A673 (cell line): ENCODE data around the gene TM4SF18. TPM values are rescaled to one million over a fixed set of nuclear protein-coding genes. Genes with fewer than 3 reads are reported as not detected.

Source experiments
- BruUV-seq: library from RNA; stranded (reverse); fragments of 400-500 nt; replicated peaks from 2 replicates; lab custom pipeline; 2021; lab: Mats Ljungman, UMichigan
- CTCF ChIA-PET: fragments of 300-600 bp; sonication (Branson Sonifier 250); formaldehyde crosslinking; loops from one replicate; lab custom pipeline; 2022; ENCODE audit warnings: antibody characterized with exemption; lab: Charles Lee
- POLR2A ChIA-PET: fragments of 300-600 bp; sonication (Branson Sonifier 250); formaldehyde crosslinking; loops from one replicate; lab custom pipeline; 2022; ENCODE audit warnings: antibody characterized with exemption; ENCODE audit not compliant: low non-redundant PET; lab: Charles Lee
- DNase-seq: peaks from one replicate; pipeline ENCODE4 v3.0.0-alpha.2; 2015; ENCODE audit warnings: low spot score
- H3K27ac ChIP-seq: fragments of 200-600 bp; sonication (generic); 2 replicates; pipeline ENCODE4 v1.5.1; 2016; ENCODE audit warnings: mixed run types, low read depth, mild to moderate bottlenecking, mixed read lengths, antibody characterized with exemption, low read length; ENCODE audit not compliant: poor library complexity, severe bottlenecking
- H3K27me3 ChIP-seq: fragments of 200-600 bp; sonication (generic); replicated peaks from 2 replicates; pipeline ENCODE4 v1.6.1; 2017; ENCODE audit warnings: mixed run types, low read depth, mild to moderate bottlenecking, mixed read lengths, antibody characterized with exemption, low read length; ENCODE audit not compliant: insufficient read depth, poor library complexity
- H3K36me3 ChIP-seq: fragments of 200-600 bp; sonication (generic); 2 replicates; pipeline ENCODE4 v1.6.1; 2016; ENCODE audit warnings: mixed run types, mild to moderate bottlenecking, mixed read lengths, antibody characterized with exemption, low read length; ENCODE audit not compliant: insufficient read depth, poor library complexity, severe bottlenecking
- H3K4me1 ChIP-seq: fragments of 200-600 bp; sonication (generic); 2 replicates; pipeline ENCODE4 v1.6.1; 2017; ENCODE audit warnings: mixed run types, mild to moderate bottlenecking, mixed read lengths, antibody characterized with exemption, low read length; ENCODE audit not compliant: insufficient read depth, poor library complexity, severe bottlenecking
- H3K4me3 ChIP-seq: fragments of 200-600 bp; sonication (generic); 2 replicates; pipeline ENCODE4 v1.5.1; 2016; ENCODE audit warnings: low read depth, mixed run types, mild to moderate bottlenecking, mixed read lengths, low read length; ENCODE audit not compliant: poor library complexity, severe bottlenecking
- H3K9me3 ChIP-seq: fragments of 200-600 bp; sonication (generic); 2 replicates; pipeline ENCODE4 v1.6.1; 2016; ENCODE audit warnings: mixed run types, low read depth, mild to moderate bottlenecking, mixed read lengths, antibody characterized with exemption, low read length; ENCODE audit not compliant: poor library complexity, severe bottlenecking
- EZH2 ChIP-seq: fragments of 200-600 bp; sonication (generic); IDR thresholded peaks from 2 replicates; pipeline ENCODE4 v1.6.1; 2017; ENCODE audit warnings: borderline replicate concordance, low read depth, mild to moderate bottlenecking, mixed read lengths, antibody characterized with exemption, low read length; ENCODE audit not compliant: poor library complexity, severe bottlenecking
- intact Hi-C: fragments of 100-400 bp; cut with micrococcal nuclease; formaldehyde crosslinking; loops from one replicate; pipeline ENCODE4 v1.10.0; 2022; ENCODE audit not compliant: unreplicated experiment
- total RNA-seq: library from RNA; stranded (reverse); gene quantifications from 2 replicates; pipeline ENCODE4 v1.2.3, GENCODE V29; 2021
- TF ChIP-seq, protein P1 (sequence below): fragments of 300-800, 200-600 bp; sonication (generic); conservative IDR thresholded peaks from 2 replicates; pipeline ENCODE4 v1.5.1; 2017; ENCODE audit warnings: low read depth, mild to moderate bottlenecking, antibody characterized with exemption, low read length, moderate library complexity, mixed read lengths

The TM4SF18 gene
- total RNA-seq, 1 experiment from 2014 or later, result 1.5 TPM

DNA sequence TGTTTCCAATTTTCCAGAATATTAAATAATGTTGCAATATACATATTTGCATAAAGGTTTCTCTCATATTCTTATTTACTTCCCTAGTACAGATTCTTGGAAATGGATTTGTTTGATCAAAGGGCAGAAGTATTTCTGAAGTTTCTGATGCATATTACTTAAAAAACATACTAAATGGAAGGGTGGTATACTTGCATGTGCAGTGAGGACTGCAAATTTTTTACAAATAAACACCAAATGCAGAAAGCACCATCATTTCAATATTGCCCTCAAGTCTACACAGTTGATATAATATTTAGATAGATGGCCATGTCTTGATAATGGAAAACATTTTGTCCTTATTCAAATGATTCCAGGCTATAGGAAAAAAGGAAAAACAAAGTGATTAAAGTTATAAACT, 12.3 kb downstream of the TM4SF18 start:
- Histone ChIP-seq H3K27me3 (no peaks in the 10 kb centered on the region), H3K4me3 (no peak overlapping the region), H3K36me3 (no peaks in the 10 kb centered on the region), H3K9me3 (no peaks in the 10 kb centered on the region), H3K4me1 (no peaks in the 10 kb centered on the region), H3K27ac (no peak overlapping the region)
- DNase-seq, result no peak
- CTCF ChIA-PET, result no interaction called here
- intact Hi-C loops, result no loop called here
- BruUV-seq, result no TSS peak
- TF ChIP-seq EZH2, result no peak
- TF ChIP-seq, protein P1, sequence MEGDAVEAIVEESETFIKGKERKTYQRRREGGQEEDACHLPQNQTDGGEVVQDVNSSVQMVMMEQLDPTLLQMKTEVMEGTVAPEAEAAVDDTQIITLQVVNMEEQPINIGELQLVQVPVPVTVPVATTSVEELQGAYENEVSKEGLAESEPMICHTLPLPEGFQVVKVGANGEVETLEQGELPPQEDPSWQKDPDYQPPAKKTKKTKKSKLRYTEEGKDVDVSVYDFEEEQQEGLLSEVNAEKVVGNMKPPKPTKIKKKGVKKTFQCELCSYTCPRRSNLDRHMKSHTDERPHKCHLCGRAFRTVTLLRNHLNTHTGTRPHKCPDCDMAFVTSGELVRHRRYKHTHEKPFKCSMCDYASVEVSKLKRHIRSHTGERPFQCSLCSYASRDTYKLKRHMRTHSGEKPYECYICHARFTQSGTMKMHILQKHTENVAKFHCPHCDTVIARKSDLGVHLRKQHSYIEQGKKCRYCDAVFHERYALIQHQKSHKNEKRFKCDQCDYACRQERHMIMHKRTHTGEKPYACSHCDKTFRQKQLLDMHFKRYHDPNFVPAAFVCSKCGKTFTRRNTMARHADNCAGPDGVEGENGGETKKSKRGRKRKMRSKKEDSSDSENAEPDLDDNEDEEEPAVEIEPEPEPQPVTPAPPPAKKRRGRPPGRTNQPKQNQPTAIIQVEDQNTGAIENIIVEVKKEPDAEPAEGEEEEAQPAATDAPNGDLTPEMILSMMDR, result no peak
- POLR2A ChIA-PET, result no interaction called here

GRCh38 chr3:149319750-149320149, 13.7 kb downstream of the TM4SF18 start:
- Histone ChIP-seq H3K36me3 (no peaks in the 10 kb centered on the region), H3K4me3 (no peak overlapping the region), H3K27ac (no peak overlapping the region), H3K9me3 (no peaks in the 10 kb centered on the region), H3K27me3 (no peaks in the 10 kb centered on the region), H3K4me1 (no peaks in the 10 kb centered on the region)
- CTCF ChIA-PET, result no interaction called here
- BruUV-seq, result no TSS peak
- no peak for DNase-seq
- TF ChIP-seq EZH2, result no peak
- TF ChIP-seq, protein P1, result no peak
- intact Hi-C loops, result no loop called here
- POLR2A ChIA-PET, result no interaction called here

- H3K9me3 ChIP-seq, result no peaks in the 10 kb centered on the region
- H3K27me3 ChIP-seq, result no peaks in the 10 kb centered on the region
- DNase-seq, result no peak
- ChIA-PET CTCF (no interaction called here), POLR2A (no interaction called here)
- TF ChIP-seq, protein P1, result no peak
- TF ChIP-seq EZH2, result no peak
- no peak overlapping the region for H3K27ac ChIP-seq
- no peak overlapping the region for H3K4me3 ChIP-seq
- no TSS peak for BruUV-seq
- no peaks in the 10 kb centered on the region for H3K4me1 ChIP-seq
- intact Hi-C loops, result no loop called here
- no peaks in the 10 kb centered on the region for H3K36me3 ChIP-seq
Measured at GRCh38 chr3:149317072-149317471, 16.4 kb downstream of the TM4SF18 start.
